Type B pancreatic cell (in vitro differentiated cells): ENCODE results near the gene GPR137. TPM values are rescaled to one million over a fixed set of nuclear protein-coding genes. Genes with fewer than 3 reads are reported as not detected.

ENCODE experiments used
- DNase-seq: peaks from one replicate; pipeline ENCODE4 v3.0.0; 2021; ENCODE audit warnings: mixed read lengths; ENCODE audit not compliant: unreplicated experiment; ENCODE audit errors: extremely low spot score
- H3K27ac Mint-ChIP-seq: 2 replicates; pipeline ENCODE4 v1.8.0; 2021; ENCODE audit warnings: mild to moderate bottlenecking, mixed read lengths
- H3K27me3 Mint-ChIP-seq: 2 replicates; pipeline ENCODE4 v1.8.0; 2021; ENCODE audit warnings: mixed read lengths
- H3K36me3 Mint-ChIP-seq: 2 replicates; pipeline ENCODE4 v1.8.0; 2021; ENCODE audit warnings: mixed read lengths
- H3K4me1 Mint-ChIP-seq: one replicate; pipeline ENCODE4 v1.8.0; 2021; ENCODE audit warnings: mixed read lengths; ENCODE audit not compliant: unreplicated experiment
- H3K4me3 Mint-ChIP-seq: 2 replicates; pipeline ENCODE4 v1.8.0; 2021; ENCODE audit warnings: mild to moderate bottlenecking, mixed read lengths
- H3K9me3 Mint-ChIP-seq: 2 replicates; pipeline ENCODE4 v1.8.0; 2021; ENCODE audit warnings: mixed read lengths
- CTCF ChIP-seq: fragments of 200-600 bp; sonication (generic); conservative IDR thresholded peaks from 2 replicates; pipeline ENCODE4 v1.5.0; 2021; ENCODE audit warnings: antibody characterized with exemption, mild to moderate bottlenecking
- total RNA-seq: library from RNA; stranded (reverse); gene quantifications from 2 replicates; pipeline ENCODE4 v1.2.1, GENCODE V29; 2021; ENCODE audit warnings: low replicate concordance

GPR137 gene
- total RNA-seq, 1 donor from 2014 or later = 47.9 TPM

GRCh38 chr11:64295760-64296159 lies 10.1 kb downstream of the GPR137 start:
- Mint-ChIP-seq H3K27ac (no peak overlapping the region), H3K36me3 (peaks cover under 1% of the 10 kb centered on the region), H3K9me3 (no peaks in the 10 kb centered on the region), H3K4me1 (peaks cover 4% of the 10 kb centered on the region), H3K27me3 (peaks cover 88% of the 10 kb centered on the region), H3K4me3 (no peak overlapping the region)
- DNase-seq = no peak
- TF ChIP-seq CTCF = no peak

- no peak for DNase-seq
- TF ChIP-seq CTCF = no peak
- H3K27me3 Mint-ChIP-seq = peaks cover 89% of the 10 kb centered on the region
- no peaks in the 10 kb centered on the region for H3K36me3 Mint-ChIP-seq
- no peak overlapping the region for H3K27ac Mint-ChIP-seq
- H3K4me1 Mint-ChIP-seq = peaks cover 4% of the 10 kb centered on the region
- H3K4me3 Mint-ChIP-seq = no peak overlapping the region
- no peaks in the 10 kb centered on the region for H3K9me3 Mint-ChIP-seq
These were observed 10.6 kb downstream of the GPR137 start for GRCh38 chr11:64296236-64296635.

GRCh38 chr11:64296830-64297698 lies 11.4 kb downstream of the GPR137 start:
- H3K4me3 Mint-ChIP-seq = peak overlapping the region; percentile 5
- no peaks in the 10 kb centered on the region for H3K9me3 Mint-ChIP-seq
- no peaks in the 10 kb centered on the region for H3K36me3 Mint-ChIP-seq
- DNase-seq = no peak
- H3K4me1 Mint-ChIP-seq = peaks cover 4% of the 10 kb centered on the region
- no peak overlapping the region for H3K27ac Mint-ChIP-seq
- TF ChIP-seq CTCF = no peak
- peaks cover 93% of the 10 kb centered on the region for H3K27me3 Mint-ChIP-seq

GRCh38 chr11:64297699-64298358 lies 12.2 kb downstream of the GPR137 start:
- Mint-ChIP-seq H3K27me3 (peaks cover 88% of the 10 kb centered on the region), H3K27ac (no peak overlapping the region), H3K4me3 (peak overlapping the region; percentile 5), H3K36me3 (no peaks in the 10 kb centered on the region), H3K9me3 (no peaks in the 10 kb centered on the region), H3K4me1 (peaks cover 4% of the 10 kb centered on the region)
- DNase-seq = no peak
- TF ChIP-seq CTCF = no peak

- Mint-ChIP-seq H3K27me3 (peaks cover 74% of the 10 kb centered on the region), H3K9me3 (no peaks in the 10 kb centered on the region), H3K36me3 (no peaks in the 10 kb centered on the region), H3K27ac (no peak overlapping the region), H3K4me1 (peaks cover 6% of the 10 kb centered on the region), H3K4me3 (peak overlapping the region; percentile 73)
- DNase-seq = no peak
- no peak for TF ChIP-seq CTCF
These were observed 13.6 kb downstream of the GPR137 start for GRCh38 chr11:64298966-64299846.
